ENCODE measurements around the gene TBC1D5.

TBC1D5 gene

DNA sequence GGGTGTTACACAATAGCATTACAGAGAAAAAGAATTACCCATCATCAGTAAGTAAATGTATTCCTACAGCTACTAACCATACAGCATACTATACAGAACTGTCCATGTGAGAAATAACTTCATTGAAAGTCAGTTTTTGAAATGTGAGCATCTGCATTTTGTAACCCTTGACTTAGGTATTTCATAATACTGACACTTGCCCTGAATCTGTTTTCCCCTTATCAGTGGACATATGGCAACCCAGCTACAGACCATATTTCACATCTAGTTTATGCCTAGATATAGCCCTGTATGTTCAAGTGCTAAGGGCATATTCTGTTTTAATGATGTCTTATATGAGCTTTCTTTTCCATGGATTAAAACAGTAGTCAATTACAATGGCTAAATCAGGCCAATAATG, 297.6 kb downstream of the TBC1D5 start:
- H3K27ac ChIP-seq (ENCODE audit: low read depth, low read length), result no peak overlapping the region
- no peaks in the 10 kb centered on the region for H3K27me3 ChIP-seq (ENCODE audit: control insufficient read depth in 1 of 2, insufficient read depth in 2 of 2, low read length in 2 of 2)
- H3K36me3 ChIP-seq (ENCODE audit: insufficient read depth, low read length), result no peaks in the 10 kb centered on the region
- no peak overlapping the region for H3K4me3 ChIP-seq (ENCODE audit: low read depth in 1 of 2, low read length in 2 of 2)
- no peaks in the 10 kb centered on the region for H3K9me3 ChIP-seq (ENCODE audit: low read length)
- no peaks in the 10 kb centered on the region for H3K4me1 ChIP-seq (ENCODE audit: insufficient read depth, low read length)
- H3K9ac ChIP-seq (ENCODE audit: low read length), result no peak overlapping the region

GRCh38 chr3:17443142-17443541, 299.3 kb downstream of the TBC1D5 start:
- no peaks in the 10 kb centered on the region for H3K4me1 ChIP-seq (ENCODE audit: insufficient read depth, low read length)
- no peaks in the 10 kb centered on the region for H3K27me3 ChIP-seq (ENCODE audit: control insufficient read depth in 1 of 2, insufficient read depth in 2 of 2, low read length in 2 of 2)
- H3K9ac ChIP-seq (ENCODE audit: low read length), result no peak overlapping the region
- no peak overlapping the region for H3K4me3 ChIP-seq (ENCODE audit: low read depth in 1 of 2, low read length in 2 of 2)
- no peaks in the 10 kb centered on the region for H3K36me3 ChIP-seq (ENCODE audit: insufficient read depth, low read length)
- no peaks in the 10 kb centered on the region for H3K9me3 ChIP-seq (ENCODE audit: low read length)
- H3K27ac ChIP-seq (ENCODE audit: low read depth, low read length), result no peak overlapping the region

- Histone ChIP-seq H3K36me3 (ENCODE audit: insufficient read depth, low read length) (no peaks in the 10 kb centered on the region), H3K9ac (ENCODE audit: low read length) (no peak overlapping the region)
Measured at GRCh38 chr3:17442332-17443049, 299.9 kb downstream of the TBC1D5 start.

DNA sequence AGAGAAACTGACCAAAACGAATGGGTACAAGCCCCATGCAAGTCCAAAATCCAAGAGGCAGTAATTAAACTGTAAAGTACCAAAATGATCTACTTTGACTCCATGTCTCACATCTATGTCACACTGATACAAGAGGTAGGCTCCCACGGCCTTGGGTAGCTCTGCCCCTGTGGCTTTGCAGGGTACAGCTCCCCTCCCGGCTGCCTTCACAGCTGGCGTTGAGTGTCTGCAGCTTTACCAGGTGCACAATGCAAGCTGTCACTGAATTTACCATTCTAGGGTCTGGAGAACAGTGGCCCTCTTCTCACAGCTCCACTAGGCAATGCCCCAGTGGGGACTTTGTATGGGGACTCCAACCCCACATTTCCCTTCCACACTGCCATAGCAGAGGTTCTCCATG, 308.6 kb downstream of the TBC1D5 start:
- Histone ChIP-seq H3K4me3 (ENCODE audit: low read depth in 1 of 2, low read length in 2 of 2) (no peak overlapping the region), H3K27ac (ENCODE audit: low read depth, low read length) (no peak overlapping the region), H3K9me3 (ENCODE audit: low read length) (no peaks in the 10 kb centered on the region), H3K27me3 (ENCODE audit: control insufficient read depth in 1 of 2, insufficient read depth in 2 of 2, low read length in 2 of 2) (no peaks in the 10 kb centered on the region), H3K36me3 (ENCODE audit: insufficient read depth, low read length) (no peaks in the 10 kb centered on the region), H3K9ac (ENCODE audit: low read length) (no peak overlapping the region), H3K4me1 (ENCODE audit: insufficient read depth, low read length) (no peaks in the 10 kb centered on the region)

More at GRCh38 chr3:17442332-17443049, 299.9 kb downstream of the TBC1D5 start:
- no peaks in the 10 kb centered on the region for H3K9me3 ChIP-seq (ENCODE audit: low read length)
- H3K27me3 ChIP-seq (ENCODE audit: control insufficient read depth in 1 of 2, insufficient read depth in 2 of 2, low read length in 2 of 2), result no peaks in the 10 kb centered on the region
- no peaks in the 10 kb centered on the region for H3K4me1 ChIP-seq (ENCODE audit: insufficient read depth, low read length)
- H3K4me3 ChIP-seq (ENCODE audit: low read depth in 1 of 2, low read length in 2 of 2), result no peak overlapping the region
- H3K27ac ChIP-seq (ENCODE audit: low read depth, low read length), result no peak overlapping the region

DNA sequence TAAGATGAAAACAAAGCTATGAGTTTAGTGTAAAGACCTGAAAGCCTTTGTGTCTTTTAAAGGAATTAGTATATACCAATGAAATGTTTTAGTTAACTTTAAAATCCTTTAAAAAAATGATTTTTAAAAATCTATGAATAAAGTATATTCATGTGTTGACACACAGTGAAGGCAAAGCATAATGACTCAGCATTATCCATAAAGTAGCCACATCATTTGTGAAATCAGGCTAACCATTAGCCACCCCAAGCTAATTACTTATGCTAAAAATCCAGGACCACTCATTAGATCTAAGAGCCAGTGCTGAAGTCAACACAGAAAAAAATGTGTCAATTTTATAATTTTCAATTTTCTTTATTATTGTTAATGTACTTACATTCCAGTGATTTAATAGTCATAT, 310.2 kb downstream of the TBC1D5 start:
- Histone ChIP-seq H3K4me3 (ENCODE audit: low read depth in 1 of 2, low read length in 2 of 2) (no peak overlapping the region), H3K27ac (ENCODE audit: low read depth, low read length) (no peak overlapping the region), H3K4me1 (ENCODE audit: insufficient read depth, low read length) (no peaks in the 10 kb centered on the region), H3K36me3 (ENCODE audit: insufficient read depth, low read length) (no peaks in the 10 kb centered on the region), H3K27me3 (ENCODE audit: control insufficient read depth in 1 of 2, insufficient read depth in 2 of 2, low read length in 2 of 2) (no peaks in the 10 kb centered on the region), H3K9ac (ENCODE audit: low read length) (no peak overlapping the region), H3K9me3 (ENCODE audit: low read length) (no peaks in the 10 kb centered on the region)

GRCh38 chr3:17431484-17432045, 310.9 kb downstream of the TBC1D5 start:
- no peaks in the 10 kb centered on the region for H3K4me1 ChIP-seq (ENCODE audit: insufficient read depth, low read length)
- H3K27ac ChIP-seq (ENCODE audit: low read depth, low read length), result no peak overlapping the region
- no peak overlapping the region for H3K9ac ChIP-seq (ENCODE audit: low read length)
- H3K36me3 ChIP-seq (ENCODE audit: insufficient read depth, low read length), result no peaks in the 10 kb centered on the region
- H3K9me3 ChIP-seq (ENCODE audit: low read length), result no peaks in the 10 kb centered on the region
- no peak overlapping the region for H3K4me3 ChIP-seq (ENCODE audit: low read depth in 1 of 2, low read length in 2 of 2)
- no peaks in the 10 kb centered on the region for H3K27me3 ChIP-seq (ENCODE audit: control insufficient read depth in 1 of 2, insufficient read depth in 2 of 2, low read length in 2 of 2)

DNA sequence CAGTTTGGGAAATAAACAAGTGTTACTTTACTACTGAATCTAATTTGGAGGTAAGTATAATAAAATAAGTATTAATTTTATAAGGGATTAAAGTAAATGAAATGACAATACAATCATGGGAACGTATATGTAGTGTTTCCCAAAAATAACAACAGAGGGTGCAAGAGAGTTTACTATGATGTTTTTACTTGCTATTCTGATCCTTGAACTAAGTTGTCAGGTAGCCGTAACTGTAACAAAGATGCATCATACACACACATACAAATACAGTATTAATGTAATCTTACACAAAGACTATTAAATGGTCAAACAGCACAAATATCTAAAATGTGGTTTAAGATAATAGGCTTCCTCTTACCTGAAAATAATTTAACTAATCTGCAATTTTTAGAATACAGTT, 311.4 kb downstream of the TBC1D5 start:
- Histone ChIP-seq H3K4me1 (ENCODE audit: insufficient read depth, low read length) (no peaks in the 10 kb centered on the region), H3K27me3 (ENCODE audit: control insufficient read depth in 1 of 2, insufficient read depth in 2 of 2, low read length in 2 of 2) (no peaks in the 10 kb centered on the region), H3K27ac (ENCODE audit: low read depth, low read length) (no peak overlapping the region), H3K4me3 (ENCODE audit: low read depth in 1 of 2, low read length in 2 of 2) (no peak overlapping the region), H3K9me3 (ENCODE audit: low read length) (no peaks in the 10 kb centered on the region), H3K36me3 (ENCODE audit: insufficient read depth, low read length) (no peaks in the 10 kb centered on the region), H3K9ac (ENCODE audit: low read length) (no peak overlapping the region)

DNA sequence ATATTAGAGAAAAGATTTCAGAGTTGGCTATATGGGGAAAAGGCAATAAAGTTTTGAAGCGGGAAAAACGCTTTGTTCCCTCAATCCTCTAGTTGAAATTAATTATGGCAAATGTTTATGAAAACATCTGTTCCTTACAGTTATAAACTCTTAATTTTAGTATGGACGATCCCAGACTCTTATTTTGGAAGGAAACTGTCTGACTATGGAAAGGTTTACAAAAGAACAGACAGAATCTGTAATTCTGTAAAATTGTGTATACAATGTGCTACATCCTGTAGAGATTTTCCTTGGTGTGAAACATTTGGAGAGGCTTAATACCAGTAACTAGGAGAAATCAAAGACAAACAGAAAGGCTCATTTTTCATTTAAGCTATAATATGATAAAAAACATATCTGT, 311.8 kb downstream of the TBC1D5 start:
- Histone ChIP-seq H3K9ac (ENCODE audit: low read length) (no peak overlapping the region), H3K27ac (ENCODE audit: low read depth, low read length) (no peak overlapping the region), H3K4me1 (ENCODE audit: insufficient read depth, low read length) (no peaks in the 10 kb centered on the region), H3K27me3 (ENCODE audit: control insufficient read depth in 1 of 2, insufficient read depth in 2 of 2, low read length in 2 of 2) (no peaks in the 10 kb centered on the region), H3K36me3 (ENCODE audit: insufficient read depth, low read length) (no peaks in the 10 kb centered on the region), H3K4me3 (ENCODE audit: low read depth in 1 of 2, low read length in 2 of 2) (no peak overlapping the region), H3K9me3 (ENCODE audit: low read length) (no peaks in the 10 kb centered on the region)

- Histone ChIP-seq H3K4me1 (ENCODE audit: insufficient read depth, low read length) (no peaks in the 10 kb centered on the region), H3K27me3 (ENCODE audit: control insufficient read depth in 1 of 2, insufficient read depth in 2 of 2, low read length in 2 of 2) (no peaks in the 10 kb centered on the region), H3K9me3 (ENCODE audit: low read length) (no peaks in the 10 kb centered on the region), H3K36me3 (ENCODE audit: insufficient read depth, low read length) (no peaks in the 10 kb centered on the region), H3K9ac (ENCODE audit: low read length) (no peak overlapping the region), H3K27ac (ENCODE audit: low read depth, low read length) (no peak overlapping the region), H3K4me3 (ENCODE audit: low read depth in 1 of 2, low read length in 2 of 2) (no peak overlapping the region)
Measured at GRCh38 chr3:17423786-17424536, 318.5 kb downstream of the TBC1D5 start.

DNA sequence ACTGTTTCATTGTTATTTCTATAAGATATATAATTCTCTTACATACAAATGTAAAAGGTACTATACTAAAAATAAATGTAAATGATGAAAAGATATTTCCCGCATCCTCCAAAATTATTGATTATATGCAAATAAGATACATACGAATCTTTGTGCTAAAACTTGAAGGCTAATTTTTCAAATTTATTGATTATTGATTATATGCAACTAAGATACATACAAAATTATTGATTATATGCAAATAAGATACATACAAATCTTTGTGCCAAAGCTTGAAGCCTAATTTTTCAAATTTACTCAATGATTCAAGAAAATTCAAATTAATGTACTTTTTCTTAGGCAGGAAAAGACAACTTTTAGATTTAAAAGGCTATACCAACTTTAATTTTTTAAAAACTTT, 319.8 kb downstream of the TBC1D5 start:
- H3K4me3 ChIP-seq (ENCODE audit: low read depth in 1 of 2, low read length in 2 of 2), result no peak overlapping the region
- no peak overlapping the region for H3K27ac ChIP-seq (ENCODE audit: low read depth, low read length)
- H3K4me1 ChIP-seq (ENCODE audit: insufficient read depth, low read length), result no peaks in the 10 kb centered on the region
- H3K36me3 ChIP-seq (ENCODE audit: insufficient read depth, low read length), result no peaks in the 10 kb centered on the region
- no peaks in the 10 kb centered on the region for H3K27me3 ChIP-seq (ENCODE audit: control insufficient read depth in 1 of 2, insufficient read depth in 2 of 2, low read length in 2 of 2)
- no peaks in the 10 kb centered on the region for H3K9me3 ChIP-seq (ENCODE audit: low read length)
- no peak overlapping the region for H3K9ac ChIP-seq (ENCODE audit: low read length)

DNA sequence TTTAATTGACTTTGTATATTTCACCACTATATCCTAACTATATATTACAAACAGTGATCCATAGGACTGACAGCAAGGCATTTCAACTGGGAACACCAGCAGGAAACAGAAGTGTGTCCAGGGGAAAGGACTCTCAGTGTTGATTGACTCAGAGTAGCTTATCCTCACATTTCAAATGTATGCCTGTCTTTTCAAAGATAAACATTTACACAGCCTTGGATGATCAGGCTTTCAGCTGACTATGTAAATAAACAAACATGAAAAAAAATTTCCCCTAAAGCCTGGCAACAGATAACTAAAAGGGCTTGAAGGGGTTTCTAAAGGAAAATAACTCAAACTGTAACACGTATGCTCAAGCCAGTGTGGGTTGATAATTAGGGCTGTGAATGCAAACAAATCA, 321.8 kb downstream of the TBC1D5 start:
- H3K27me3 ChIP-seq (ENCODE audit: control insufficient read depth in 1 of 2, insufficient read depth in 2 of 2, low read length in 2 of 2), result no peaks in the 10 kb centered on the region
- no peak overlapping the region for H3K4me3 ChIP-seq (ENCODE audit: low read depth in 1 of 2, low read length in 2 of 2)
- no peaks in the 10 kb centered on the region for H3K9me3 ChIP-seq (ENCODE audit: low read length)
- no peaks in the 10 kb centered on the region for H3K36me3 ChIP-seq (ENCODE audit: insufficient read depth, low read length)
- no peak overlapping the region for H3K9ac ChIP-seq (ENCODE audit: low read length)
- H3K27ac ChIP-seq (ENCODE audit: low read depth, low read length), result no peak overlapping the region
- H3K4me1 ChIP-seq (ENCODE audit: insufficient read depth, low read length), result no peaks in the 10 kb centered on the region

All from muscle layer of colon (tissue), 2 donors.